SK-N-MC (cell line): ENCODE results near the gene CCDC197.

Experiments
- DNase-seq: peaks from one replicate; pipeline ENCODE4 v3.0.0-alpha.2; 2011; ENCODE audit warnings: low read depth, low spot score
- H3K27ac ChIP-seq: fragments of 200-600 bp; sonication (generic); 2 replicates; pipeline ENCODE4 v1.5.1; 2016; ENCODE audit warnings: mixed run types
- H3K36me3 ChIP-seq: fragments of 200-600 bp; sonication (generic); 2 replicates; pipeline ENCODE4 v1.6.1; 2017; ENCODE audit warnings: antibody characterized with exemption, low read length, mixed read lengths; ENCODE audit not compliant: insufficient read depth
- H3K4me3 ChIP-seq: fragments of 200-600 bp; sonication (generic); 2 replicates; pipeline ENCODE4 v1.5.1; 2016
- H3K9ac ChIP-seq: fragments of 200-600 bp; sonication (generic); 2 replicates; pipeline ENCODE4 v1.8.0; 2017; ENCODE audit warnings: mixed run types, mixed read lengths; ENCODE audit not compliant: insufficient read length
- H3K9me3 ChIP-seq: fragments of 200-600 bp; sonication (generic); 2 replicates; pipeline ENCODE4 v1.6.1; 2017; ENCODE audit warnings: low read depth, mild to moderate bottlenecking, antibody characterized with exemption, low read length, moderate library complexity, mixed read lengths
- EZH2 ChIP-seq: fragments of 200-600 bp; sonication (generic); IDR thresholded peaks from one replicate; pipeline ENCODE4 v1.6.1; 2017; ENCODE audit warnings: antibody characterized with exemption
- FOXP2 ChIP-seq: optimal IDR thresholded peaks from 2 replicates; pipeline ENCODE3; 2011; ENCODE audit warnings: mild to moderate bottlenecking, moderate library complexity; ENCODE audit not compliant: insufficient read depth; ENCODE audit errors: extremely low read length, control extremely low read depth
- POLR2AphosphoS5 ChIP-seq: IDR thresholded peaks from 2 replicates; pipeline ENCODE4 v1.6.1; 2012; ENCODE audit warnings: mild to moderate bottlenecking, low read depth, low read length, borderline replicate concordance

Gene CCDC197

DNA sequence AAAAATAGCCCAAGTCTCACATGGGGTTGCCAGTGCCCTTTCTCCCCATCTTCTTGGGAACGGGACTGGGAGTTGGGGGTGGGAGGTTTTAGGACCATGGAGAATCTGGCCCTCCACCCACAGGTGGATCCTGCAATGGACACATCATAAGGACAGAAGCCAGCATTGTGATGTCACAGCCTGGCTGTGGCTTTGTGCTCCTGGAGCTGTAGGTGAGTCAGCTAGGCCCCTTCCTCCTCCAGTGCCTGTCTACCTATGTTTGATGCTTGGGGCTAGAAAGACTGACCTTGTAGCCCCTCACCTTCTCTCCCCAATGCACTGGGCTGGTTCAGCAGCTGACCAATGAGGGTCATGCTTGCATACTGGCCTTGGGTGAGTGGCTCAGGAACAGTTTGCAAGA lies at the start of gene CCDC197:
TSS of gene CCDC197 (plus strand) at position 220 of the 400 bp plus-strand sequence. CDS start 831 bp downstream, outside the sequence.
- Histone ChIP-seq H3K4me3 (no peak within 1 kb of the TSS), H3K27ac (no peak within 1 kb of the TSS), H3K9ac (no peak within 1 kb of the TSS), H3K36me3 (no peaks in the 10 kb centered on the region), H3K9me3 (no peaks in the 10 kb centered on the region)
- no peak for TF ChIP-seq FOXP2
- no peak for TF ChIP-seq EZH2
- TF ChIP-seq POLR2AphosphoS5: no peak
- no peak for DNase-seq

DNA sequence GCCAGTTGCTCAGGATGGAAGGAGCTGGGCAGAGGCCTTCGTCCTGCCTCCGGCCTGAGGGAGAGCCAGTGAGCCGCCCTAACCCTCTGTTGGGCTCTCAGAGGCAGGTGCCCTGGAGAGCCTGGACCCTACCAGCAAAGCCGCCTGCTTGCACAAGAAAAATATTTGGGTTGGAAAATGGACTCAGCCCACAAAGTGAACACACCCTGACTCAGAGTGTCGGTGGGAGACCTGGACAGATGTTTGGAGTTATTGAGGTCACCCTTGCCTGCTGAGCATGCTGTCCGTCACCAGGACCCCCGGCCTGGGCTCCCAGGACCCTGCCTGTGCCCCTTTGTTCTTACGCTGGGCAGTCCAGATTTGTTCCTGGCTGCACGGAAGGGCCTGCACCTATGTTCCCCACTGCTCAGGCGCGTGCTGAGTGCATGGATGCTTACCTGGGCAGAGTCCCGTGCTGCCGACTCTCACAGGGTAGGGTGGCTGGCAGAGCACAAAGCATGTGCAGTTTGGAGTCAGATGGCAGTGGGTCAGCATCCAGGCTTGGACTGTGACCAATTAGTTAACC lies 47.5 kb upstream of the CCDC197 start:
- no peak for DNase-seq
- Histone ChIP-seq H3K9me3 (no peaks in the 10 kb centered on the region), H3K4me3 (no peak overlapping the region), H3K36me3 (no peaks in the 10 kb centered on the region), H3K27ac (no peak overlapping the region), H3K9ac (no peak overlapping the region)
- TF ChIP-seq POLR2AphosphoS5 (no peak), FOXP2 (no peak), EZH2 (no peak)

DNA sequence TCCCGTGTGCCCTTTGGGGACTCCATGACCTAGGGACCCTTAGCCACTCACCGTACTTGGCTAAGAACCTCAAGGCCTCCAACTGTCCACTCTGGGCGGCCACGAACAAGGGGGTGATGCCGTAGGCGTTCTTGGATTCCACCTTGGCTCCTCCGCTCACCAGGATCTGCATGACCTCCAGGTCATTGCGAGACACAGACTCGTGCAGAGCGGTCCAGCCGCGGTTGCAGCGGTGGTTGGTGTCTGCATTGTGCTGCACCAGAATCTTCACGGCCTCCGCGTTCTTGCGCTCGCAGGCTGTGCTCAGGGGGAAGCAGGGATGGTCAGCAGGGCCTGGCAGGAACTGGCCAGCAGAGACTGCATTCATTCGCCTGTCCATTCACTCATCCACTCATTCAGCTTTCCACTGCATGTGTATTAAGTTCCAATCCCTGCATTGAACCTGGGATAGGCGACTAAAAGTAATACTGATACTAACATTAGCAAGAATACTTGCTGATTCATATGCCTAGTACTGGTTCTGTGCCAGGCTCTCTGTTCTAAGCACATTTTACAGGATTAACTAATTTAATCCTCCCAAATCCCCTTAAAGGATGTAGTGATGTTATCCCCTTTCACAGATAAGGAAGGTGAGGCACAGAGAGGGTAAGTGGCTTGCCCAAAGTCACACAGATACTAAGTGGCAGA lies 46.0 kb upstream of the CCDC197 start:
- TF ChIP-seq POLR2AphosphoS5 (no peak), FOXP2 (no peak), EZH2 (no peak)

DNA sequence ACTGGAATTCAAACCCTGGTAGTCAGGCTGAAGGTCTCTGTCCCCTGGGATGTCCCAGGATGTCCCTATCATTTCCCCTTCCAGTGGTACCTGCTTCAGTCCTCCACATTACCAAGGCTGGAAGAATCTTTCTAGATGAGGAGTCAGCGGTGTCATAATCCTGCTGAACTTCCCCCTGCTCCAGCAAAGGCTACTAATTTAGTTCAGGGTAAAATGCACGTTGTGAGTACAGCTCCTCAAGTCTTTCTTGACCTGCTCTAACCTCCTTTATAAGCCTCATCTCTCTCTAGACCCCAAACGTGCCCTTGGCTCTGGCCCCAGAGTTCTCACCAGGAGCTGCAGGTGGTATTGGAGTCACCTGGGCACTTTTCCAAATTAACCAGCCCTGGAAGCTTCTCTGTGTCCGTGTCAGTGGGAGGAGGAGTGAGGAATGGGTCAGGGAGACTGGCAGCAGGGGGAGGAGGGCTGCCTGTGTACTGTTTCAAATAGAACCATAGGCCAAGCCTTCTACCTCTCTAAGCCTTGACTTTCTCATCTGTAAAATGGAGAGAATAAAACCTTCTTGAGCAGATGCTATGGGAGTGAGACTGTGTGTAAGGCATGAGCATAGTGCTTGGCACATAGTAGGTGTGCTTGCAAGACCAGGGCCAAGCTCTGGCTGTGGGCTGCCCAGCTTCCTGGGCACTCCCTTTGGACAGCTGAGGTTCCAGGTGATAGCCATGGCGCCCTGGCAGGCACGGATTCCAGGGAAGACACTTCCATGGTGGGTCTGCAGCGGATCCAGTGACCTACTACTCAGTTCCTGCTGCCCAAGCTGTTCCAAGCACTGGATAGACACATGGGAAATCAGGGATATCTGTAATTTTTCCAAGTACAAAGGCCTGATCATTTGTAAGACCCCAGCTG lies 45.2 kb upstream of the CCDC197 start:
- TF ChIP-seq FOXP2 (no peak), EZH2 (no peak), POLR2AphosphoS5 (no peak)
- H3K27ac ChIP-seq: no peak overlapping the region
- H3K4me3 ChIP-seq: no peak overlapping the region
- no peaks in the 10 kb centered on the region for H3K36me3 ChIP-seq
- no peak overlapping the region for H3K9ac ChIP-seq
- no peak for DNase-seq
- H3K9me3 ChIP-seq: no peaks in the 10 kb centered on the region

More for the DNA sequence above, 46.0 kb upstream of the CCDC197 start:
- H3K36me3 ChIP-seq: no peaks in the 10 kb centered on the region
- no peak overlapping the region for H3K27ac ChIP-seq
- H3K9ac ChIP-seq: no peak overlapping the region
- DNase-seq: no peak
- H3K4me3 ChIP-seq: no peak overlapping the region
- no peaks in the 10 kb centered on the region for H3K9me3 ChIP-seq

DNA sequence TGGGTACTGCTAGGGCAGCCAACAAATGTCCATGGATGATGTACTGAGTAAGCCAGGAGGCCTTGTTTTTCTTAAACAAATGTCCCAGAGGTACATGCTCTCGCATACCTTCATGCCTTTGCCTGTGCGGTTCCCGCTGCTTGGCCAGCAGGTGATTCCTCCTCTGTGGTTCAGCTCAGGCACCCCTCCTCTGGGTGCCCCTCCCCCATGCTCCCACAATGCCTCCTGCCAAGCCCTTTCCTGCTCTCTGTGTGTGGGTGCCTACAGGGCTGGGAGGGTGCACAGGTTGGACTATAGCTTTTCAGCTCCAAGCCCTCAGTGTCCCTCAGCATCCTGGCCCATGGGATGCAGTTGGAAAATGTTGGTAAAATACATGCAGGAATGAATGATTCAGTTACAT lies 44.3 kb upstream of the CCDC197 start:
- TF ChIP-seq FOXP2 (no peak), POLR2AphosphoS5 (no peak), EZH2 (no peak)
- Histone ChIP-seq H3K36me3 (no peaks in the 10 kb centered on the region), H3K27ac (no peak overlapping the region), H3K9ac (no peak overlapping the region), H3K9me3 (no peaks in the 10 kb centered on the region), H3K4me3 (no peak overlapping the region)
- no peak for DNase-seq

DNA sequence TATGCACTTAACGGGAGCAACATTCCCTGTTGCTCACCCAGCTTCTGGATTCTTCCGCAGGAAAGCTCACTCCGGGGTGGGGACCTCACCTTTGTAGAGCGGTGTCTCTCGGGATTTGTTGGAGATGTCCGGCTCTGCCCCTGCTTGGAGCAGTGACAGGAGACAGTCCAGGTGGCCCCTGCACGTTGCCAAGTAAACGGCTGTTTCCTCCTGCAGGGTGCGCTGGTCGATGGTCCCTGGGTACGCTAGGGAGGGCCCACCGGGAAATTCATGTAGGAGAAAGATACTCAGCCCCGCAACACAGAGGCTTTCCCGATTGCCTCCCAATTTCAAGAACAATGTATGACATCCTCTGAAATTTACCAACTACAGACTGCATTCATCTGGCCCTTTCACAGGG lies 43.8 kb upstream of the CCDC197 start:
- no peak for DNase-seq
- H3K9ac ChIP-seq: no peak overlapping the region
- no peak overlapping the region for H3K27ac ChIP-seq
- no peak overlapping the region for H3K4me3 ChIP-seq
- H3K9me3 ChIP-seq: no peaks in the 10 kb centered on the region
- no peak for TF ChIP-seq EZH2
- TF ChIP-seq FOXP2: no peak
- TF ChIP-seq POLR2AphosphoS5: no peak
- H3K36me3 ChIP-seq: no peaks in the 10 kb centered on the region

DNA sequence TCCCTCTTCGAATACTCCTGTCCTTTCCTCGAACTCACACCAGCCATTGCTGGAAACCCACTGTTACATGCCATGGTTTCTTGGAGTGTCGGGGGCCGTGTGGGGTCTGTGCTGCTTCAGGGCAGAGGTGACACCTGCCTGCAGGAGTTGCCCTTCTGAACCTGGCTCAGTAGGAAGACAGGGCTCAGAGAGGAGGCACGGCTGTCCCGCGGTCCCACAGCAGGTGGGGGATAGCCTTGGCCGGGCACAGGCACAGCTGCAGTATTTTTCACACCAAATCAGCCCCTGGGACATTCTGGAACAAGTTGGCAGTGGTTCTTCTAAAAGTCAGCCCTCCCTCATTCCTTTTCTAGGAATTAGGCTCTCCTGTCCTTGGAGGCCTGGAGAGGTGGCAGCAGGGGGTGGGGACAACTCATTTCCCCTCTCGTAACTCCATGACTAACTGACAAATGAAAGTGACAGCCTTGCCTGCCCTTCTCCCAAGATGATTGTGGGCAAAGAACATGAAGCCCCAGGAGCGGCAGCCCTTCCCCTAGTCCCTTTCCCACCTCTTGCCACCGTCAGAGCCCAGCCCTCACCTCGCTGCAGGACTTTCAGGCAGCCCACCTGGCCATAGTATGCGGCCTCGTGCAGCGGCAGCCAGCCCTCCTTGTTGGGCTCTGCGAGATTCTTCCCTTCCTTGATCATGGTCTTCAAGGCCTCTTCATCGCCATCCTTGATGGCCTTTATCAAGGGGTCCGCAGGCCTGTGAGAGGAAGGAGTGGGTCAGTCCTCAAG lies 43.2 kb upstream of the CCDC197 start:
- Histone ChIP-seq H3K27ac (no peak overlapping the region), H3K36me3 (no peaks in the 10 kb centered on the region), H3K9me3 (no peaks in the 10 kb centered on the region), H3K4me3 (no peak overlapping the region), H3K9ac (no peak overlapping the region)
- no peak for DNase-seq
- no peak for TF ChIP-seq POLR2AphosphoS5
- TF ChIP-seq EZH2: no peak
- TF ChIP-seq FOXP2: no peak

DNA sequence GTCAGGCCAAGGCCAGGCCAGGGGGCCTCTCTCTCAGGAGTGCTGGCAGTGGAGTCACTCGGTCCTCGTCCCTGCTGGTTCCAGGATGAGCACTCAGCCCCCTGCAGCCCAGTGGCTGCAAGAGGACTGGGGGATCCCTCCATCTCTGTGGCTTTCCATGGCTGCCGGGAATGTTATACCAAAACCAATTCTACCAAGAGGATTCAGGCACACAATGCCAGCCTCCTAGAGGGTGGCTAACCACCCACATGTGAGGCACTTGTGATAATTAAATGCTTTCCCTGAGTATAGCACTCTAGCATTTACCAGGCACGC lies 42.6 kb upstream of the CCDC197 start:
- TF ChIP-seq EZH2 (no peak), POLR2AphosphoS5 (no peak), FOXP2 (no peak)
- H3K36me3 ChIP-seq: no peaks in the 10 kb centered on the region
- no peak for DNase-seq
- H3K4me3 ChIP-seq: no peak overlapping the region
- no peak overlapping the region for H3K27ac ChIP-seq
- no peaks in the 10 kb centered on the region for H3K9me3 ChIP-seq
- no peak overlapping the region for H3K9ac ChIP-seq
